K562 (cell line): ENCODE measurements around the gene CCDC137. TPM values are rescaled to one million over a fixed set of nuclear protein-coding genes. Genes with fewer than 3 reads are reported as not detected.

Source experiments
- ATAC-seq: fragments of 200-7000 bp; cut with Tn5 transposase; 3 replicates; pipeline ENCODE4 v1.9.1; 2020; ENCODE audit warnings: moderate library complexity
- BruUV-seq: library from RNA; stranded (reverse); fragments of 400-500 nt; replicated peaks from 2 replicates; lab custom pipeline; 2021; lab: Mats Ljungman, UMichigan
- CTCF ChIA-PET: fragments of 300-600 bp; formaldehyde crosslinking; extraction: SDS; loops from one replicate; lab custom pipeline; 2021; ENCODE audit warnings: low intra/inter-chr PET ratio; lab: Yijun Ruan, JAX
- POLR2A ChIA-PET: fragments of 300-600, 350-650 bp; sonication (Branson Sonifier 250); formaldehyde crosslinking; extraction: SDS; loops from one replicate; lab custom pipeline; 2021; ENCODE audit warnings: antibody characterized with exemption, inconsistent platforms; lab: Yijun Ruan, JAX
- DNase-seq, 4 experiments: peaks; one replicate each; pipeline versions ENCODE4 v3.0.0 to v3.0.0-alpha.2; 2011 to 2018; ENCODE audit warnings: low spot score in 3 of 4, mixed read lengths in 3 of 4; ENCODE audit errors: extremely low read depth in 1 of 4
- FAIRE-seq: peaks from 2 replicates; lab custom pipeline; 2011; peaks lifted over from hg19 to GRCh38; lab: Jason Lieb, UNC
- H2AFZ ChIP-seq: 2 replicates; pipeline ENCODE4 v1.6.0; 2011; ENCODE audit warnings: low read depth, low read length, control low read depth, inconsistent platforms
- H3K27ac ChIP-seq: fragments of 200-600 bp; 3 replicates; pipeline ENCODE4 v1.8.0; 2011; ENCODE audit warnings: low read depth, mild to moderate bottlenecking, control low read depth, inconsistent platforms, low read length, moderate library complexity, mixed read lengths; ENCODE audit errors: extremely low read depth
- H3K27me3 ChIP-seq, 2 experiments: fragments of 300-600 bp in 1 of 2; 2 replicates in 1 of 2; 3 replicates in 1 of 2; pipeline versions ENCODE4 v1.6.0 to v1.8.0; 2011; ENCODE audit warnings: inconsistent platforms in 2 of 2, low read length in 2 of 2, mild to moderate bottlenecking in 1 of 2, mixed read lengths in 1 of 2, moderate library complexity in 1 of 2; ENCODE audit not compliant: control insufficient read depth in 2 of 2, insufficient read depth in 2 of 2
- H3K36me3 ChIP-seq: fragments of 300-600 bp; 3 replicates; pipeline ENCODE4 v1.8.0; 2011; ENCODE audit warnings: mild to moderate bottlenecking, low read length, inconsistent platforms; ENCODE audit not compliant: control insufficient read depth, insufficient read depth
- H3K4me1 ChIP-seq, 2 experiments: fragments of 200-600 bp in 1 of 2; replicated peaks in 1 of 2; 2 replicates in 1 of 2; 3 replicates in 1 of 2; pipeline versions ENCODE4 v1.5.1 to v1.8.0; 2011; ENCODE audit warnings: inconsistent platforms in 2 of 2, low read length in 2 of 2, mild to moderate bottlenecking in 1 of 2, mixed read lengths in 1 of 2, moderate library complexity in 1 of 2; ENCODE audit not compliant: control insufficient read depth in 2 of 2, insufficient read depth in 2 of 2
- H3K4me2 ChIP-seq: 2 replicates; pipeline ENCODE4 v1.6.1; 2011; ENCODE audit warnings: low read length, control low read depth, inconsistent platforms, mixed read lengths; ENCODE audit not compliant: insufficient read depth
- H3K4me3 ChIP-seq: fragments of 200-600 bp; sonication (generic), shearing (Covaris generic); 2 replicates; pipeline ENCODE4 v1.5.1; 2016; ENCODE audit warnings: control low read depth, inconsistent platforms
- H3K79me2 ChIP-seq: fragments of 200-600 bp; 3 replicates; pipeline ENCODE4 v1.8.0; 2011; ENCODE audit warnings: low read length, inconsistent platforms; ENCODE audit not compliant: control insufficient read depth, insufficient read depth
- H3K9ac ChIP-seq, 2 experiments: 2 replicates each; pipeline versions ENCODE4 v1.6.0 to v1.6.1; 2011; ENCODE audit warnings: low read depth in 2 of 2, low read length in 2 of 2, control low read depth in 1 of 2, inconsistent platforms in 1 of 2, mild to moderate bottlenecking in 1 of 2, mixed read lengths in 1 of 2; ENCODE audit not compliant: insufficient read depth in 1 of 2
- H3K9me1 ChIP-seq: one replicate; pipeline ENCODE4 v1.6.0; 2011; ENCODE audit warnings: inconsistent platforms, mild to moderate bottlenecking, low read length, moderate library complexity; ENCODE audit not compliant: control insufficient read depth, insufficient read depth
- H3K9me3 ChIP-seq: replicated peaks from 2 replicates; pipeline ENCODE4 v1.5.1; 2011; ENCODE audit warnings: low read depth, low read length, inconsistent platforms; ENCODE audit not compliant: control insufficient read depth, insufficient read depth
- H4K20me1 ChIP-seq: replicated peaks from 2 replicates; pipeline ENCODE4 v1.6.1; 2011; ENCODE audit warnings: low read length, inconsistent platforms, mixed read lengths; ENCODE audit not compliant: control insufficient read depth, insufficient read depth
- BDP1 ChIP-seq: IDR thresholded peaks from 3 replicates; pipeline ENCODE4 v1.6.1; 2011; ENCODE audit not compliant: insufficient read length, insufficient read depth
- CBFB ChIP-seq: sonication (generic); formaldehyde crosslinking; IDR thresholded peaks from 2 replicates; pipeline ENCODE4 v1.4.0; 2020; ENCODE audit warnings: mild to moderate bottlenecking, missing genetic modification reagents
- MCM2 ChIP-seq: fragments of 450-650 bp; IDR thresholded peaks from 2 replicates; pipeline ENCODE4 v1.6.1; 2017; ENCODE audit warnings: low read depth, mild to moderate bottlenecking
- MCM7 ChIP-seq, 2 experiments: fragments of 450-650 bp; IDR thresholded peaks; 2 replicates each; pipeline ENCODE4 v1.6.1; 2016 to 2018
- NR3C1 ChIP-seq: sonication (generic); formaldehyde crosslinking; IDR thresholded peaks from 2 replicates; pipeline ENCODE4 v1.8.1; 2022; ENCODE audit warnings: missing genetic modification reagents
- PTTG1 ChIP-seq: fragments of 450-650 bp; IDR thresholded peaks from 2 replicates; pipeline ENCODE4 v1.6.1; 2016; ENCODE audit warnings: low read depth, mild to moderate bottlenecking, missing genetic modification characterization, missing compliant biosample characterization
- RFX1 ChIP-seq: fragments of 450-650 bp; IDR thresholded peaks from 2 replicates; pipeline ENCODE4 v1.6.1; 2016; ENCODE audit warnings: mild to moderate bottlenecking, moderate library complexity
- SPI1 ChIP-seq: IDR thresholded peaks from 2 replicates; pipeline ENCODE4 v1.6.1; 2011; ENCODE audit warnings: low read depth, low read length, control low read depth, borderline replicate concordance
- XRCC4 ChIP-seq: IDR thresholded peaks from one replicate; pipeline ENCODE4 v1.6.1; 2011; ENCODE audit not compliant: insufficient read depth, insufficient read length; ENCODE audit errors: extremely low read depth
- ZBTB17 ChIP-seq: fragments of 450-650 bp; formaldehyde crosslinking; IDR thresholded peaks from 2 replicates; pipeline ENCODE4 v1.4.0; 2020; ENCODE audit warnings: mild to moderate bottlenecking
- ZBTB40 ChIP-seq, 2 experiments: fragments of 450-650 bp in 1 of 2; sonication (generic) in 1 of 2; formaldehyde crosslinking in 1 of 2; IDR thresholded peaks; 2 replicates each; pipeline versions ENCODE4 v1.7.1 to v1.9.0; 2016 to 2022; ENCODE audit warnings: inconsistent platforms in 1 of 2, mild to moderate bottlenecking in 1 of 2, missing genetic modification reagents in 1 of 2
- ZNF124 ChIP-seq: sonication (generic); formaldehyde crosslinking; IDR thresholded peaks from 2 replicates; pipeline ENCODE4 v1.8.1; 2022; ENCODE audit warnings: missing genetic modification reagents
- ZNF184 ChIP-seq: sonication (generic); formaldehyde crosslinking; IDR thresholded peaks from 2 replicates; pipeline ENCODE4 v1.5.0; 2020; ENCODE audit warnings: missing genetic modification reagents
- ZNF316 ChIP-seq: fragments of 450-650 bp; IDR thresholded peaks from 2 replicates; pipeline ENCODE4 v1.6.1; 2016
- ZNF41 ChIP-seq: fragments of 250-450 bp; sonication (Bioruptor Pico); conservative IDR thresholded peaks from 2 replicates; pipeline ENCODE4 v1.4.0; 2020; ENCODE audit warnings: mild to moderate bottlenecking
- WGBS: fragments of 100-300 bp; shearing (Covaris generic); methylation state at CpG from one replicate; pipeline ENCODE4 v1.1.6; 2016; ENCODE audit warnings: low coverage, mixed read lengths; ENCODE audit not compliant: insufficient coverage; ENCODE audit errors: missing lambda C conversion rate; 5-methylcytosine and 5-hydroxymethylcytosine counted together
- in situ Hi-C: fragments of 300-500 bp; cut with MboI; formaldehyde crosslinking; loops from 4 replicates; pipeline ENCODE4 v1.15.0; 2018; ENCODE audit warnings: inconsistent platforms, mixed read lengths
- intact Hi-C: fragments of 100-400 bp; cut with micrococcal nuclease; formaldehyde crosslinking; loops from 2 replicates; pipeline ENCODE4 v1.14.2; 2022
- polyA plus RNA-seq, 8 experiments: library from polyadenylated mRNA; depleted of rRNA in 4 of 8; stranded (reverse) in 5 of 8; unstranded in 3 of 8; fragments of >200 nt; fragmentation: Nextera tagmentation in 2 of 8; fragmentation: Illumina TruSeq in 1 of 8; extraction: Ambion mirVana in 2 of 8; extraction: Trizol in 1 of 8; gene quantifications; 2 replicates each; pipeline versions ENCODE4 v1.2.1 to v1.2.3, GENCODE V29; 2011 to 2014; ENCODE audit warnings: inconsistent platforms in 1 of 8, missing spikeins in 1 of 8
- total RNA-seq, 7 experiments: library from RNA; depleted of rRNA in 6 of 7; stranded (reverse); fragments of >200 nt in 6 of 7; fragmentation: Illumina TruSeq in 2 of 7; extraction: Trizol in 2 of 7; gene quantifications; 2 replicates each; pipeline versions ENCODE4 v1.2.1 to v1.2.3, GENCODE V29; 2011 to 2021; ENCODE audit warnings: low replicate concordance in 1 of 7

The CCDC137 gene
- total and polyA plus RNA-seq, 9 of the 15 experiments (the other 6 are each of a cell fraction or from before 2014, with no cell fraction given): 2.3 to 68.1 (median 38.3) TPM

DNA sequence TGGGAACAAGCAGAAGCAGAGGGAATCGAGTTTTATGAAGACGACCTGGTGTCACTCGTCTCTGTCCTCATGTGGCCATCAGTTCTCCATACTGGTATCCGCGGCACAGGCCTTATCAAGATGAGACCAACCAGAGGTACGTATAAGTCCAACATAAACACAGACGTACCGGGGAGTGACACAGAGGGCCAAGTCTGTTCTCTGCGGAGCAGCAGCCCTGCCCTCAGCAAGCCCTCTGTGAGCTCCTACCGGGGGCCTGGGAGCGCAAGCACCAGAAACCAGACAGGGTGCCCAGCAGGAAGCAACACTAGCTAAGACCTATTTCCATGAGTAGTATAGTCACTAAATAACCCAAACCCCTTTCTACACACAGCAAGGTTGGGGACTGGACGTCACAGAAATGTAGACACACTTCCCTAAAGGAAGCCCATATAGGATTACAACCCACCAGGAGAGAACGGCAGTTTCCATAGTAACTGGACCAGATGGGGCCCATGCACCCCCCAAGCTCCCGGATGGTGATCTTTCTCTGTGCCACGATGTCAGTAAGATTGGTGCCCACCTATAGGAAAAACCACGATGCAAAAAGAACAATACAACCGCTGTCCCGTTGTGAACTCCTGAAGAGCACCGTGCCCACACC is 16.1 kb downstream of the CCDC137 start:
- H4K20me1 ChIP-seq: peaks cover 12% of the 10 kb centered on the region; the same call in 1 of the 2 replicates
- TF ChIP-seq CBFB (CRISPR knock-in tag): 0 out of 2 replicates have a peak, but pooled peaks have one; percentile 32
- TF ChIP-seq ZNF41: no peak
- peak; percentile 40 for TF ChIP-seq ZNF316
- no peak for TF ChIP-seq XRCC4
- TF ChIP-seq ZNF124: no peak
- peak; percentile 73 for TF ChIP-seq RFX1
- no peak for TF ChIP-seq ZNF184 (CRISPR knock-in tag)
- no peak for TF ChIP-seq ZBTB40 (IDR thresholded peaks at IDR 0.05)
- no peak for TF ChIP-seq ZBTB40 (CRISPR knock-in tag; IDR thresholded peaks at IDR 0.05)
- no peak for TF ChIP-seq ZBTB17
- no peak for TF ChIP-seq MCM7 (IDR thresholded peaks at IDR 0.05)
- no peak for TF ChIP-seq PTTG1 (tag)
- TF ChIP-seq NR3C1 (CRISPR knock-in tag): no peak
- TF ChIP-seq MCM2: no peak
- TF ChIP-seq SPI1: 0 out of 2 replicates have a peak, but pooled peaks have one; percentile 18
- no peak for TF ChIP-seq BDP1

More for the DNA sequence above, 16.1 kb downstream of the CCDC137 start:
- Histone ChIP-seq H3K4me3 (peak overlapping the region; percentile 96), H2AFZ (peak overlapping the region; percentile 78; the same call in 1 of the 2 replicates), H3K4me2 (peak overlapping the region; percentile 90), H3K27me3 (no peaks in the 10 kb centered on the region), H3K9me3 (no peaks in the 10 kb centered on the region), H3K36me3 (peaks cover 41% of the 10 kb centered on the region; the same call in 2 of the 3 replicates), H3K9me1 (peaks cover 6% of the 10 kb centered on the region), H3K9ac (peak overlapping the region; percentile 96 to 99), H3K79me2 (peaks cover 55% of the 10 kb centered on the region), H3K27ac (peak overlapping the region; percentile 78), H3K4me1 (peaks cover 13 to 52% of the 10 kb centered on the region in 2 experiments)
- intact Hi-C loops (no loop called here), in situ Hi-C loops (no loop called here)
- ATAC-seq: no peak
- no TSS peak for BruUV-seq
- WGBS: 9% methylated on average over 19 of the region's 19 CpGs
- no peak for DNase-seq
- ChIA-PET POLR2A (interaction anchor here (0.6 to 3.5 kb wide), 15 partner anchors 8 to 63 kb away, joined by 3 to 39 read pairs (median 5); partner anchors contain the start of genes CCDC137, MRPL12 and OXLD1), CTCF (no interaction called here)
- FAIRE-seq: no peak
